ENCODE data around the gene SPANXN4. TPM values are rescaled to one million over a fixed set of nuclear protein-coding genes. Genes with fewer than 3 reads are reported as not detected.

The SPANXN4 gene
- total and polyA plus RNA-seq, 9 of the 15 experiments (the other 6 are each of a cell fraction or from before 2014, with no cell fraction given) = not detected

DNA sequence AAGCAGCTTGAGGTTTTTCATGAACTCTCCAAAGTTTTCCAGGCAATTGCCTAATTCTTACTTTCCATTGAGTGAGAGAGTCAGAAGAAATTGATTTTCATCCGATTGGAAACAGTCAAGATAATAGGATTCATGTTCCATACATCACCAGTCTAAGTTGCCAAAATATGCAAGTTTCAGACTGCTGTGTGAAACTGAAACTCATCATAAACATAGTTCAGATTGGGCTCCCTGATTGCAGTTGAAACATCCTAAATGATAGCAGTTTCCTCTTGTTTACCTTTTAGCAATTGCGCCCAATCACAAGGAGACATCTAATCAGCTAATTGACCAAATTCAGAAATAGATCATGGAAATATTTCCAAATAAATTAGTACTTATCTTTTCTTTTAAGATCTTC is 56.8 kb downstream of the SPANXN4 start (continued):
- no peak for TF ChIP-seq GABPB1 (CRISPR knock-in tag; IDR thresholded peaks at IDR 0.05)
- no peak for TF ChIP-seq ZNF592 (IDR thresholded peaks at IDR 0.05)
- no peak for TF ChIP-seq FOSL1 (tag; conservative IDR thresholded peaks at IDR 0.05)
- no peak for TF ChIP-seq GABPA (tag; conservative IDR thresholded peaks at IDR 0.05; ENCODE audit: low read depth)

Measured in K562 (cell line).